HG02852 (cell line): ENCODE results near the gene PDE4B.
A peak's percentile ranks its signal among the peaks of the same experiment; 100 is the strongest.

Source experiments
- ATAC-seq: cut with Tn5 transposase; IDR thresholded peaks from one replicate; pipeline ENCODE4 v1.9.1; 2021; ENCODE audit warnings: mild to moderate bottlenecking, moderate library complexity; ENCODE audit not compliant: unreplicated experiment

PDE4B gene

GRCh38 chr1:65880611-65881010 is 87.9 kb downstream of the PDE4B start:
- ATAC-seq: no peak

- ATAC-seq: no peak
These were observed 88.4 kb downstream of the PDE4B start for GRCh38 chr1:65881067-65881594.

- ATAC-seq: no peak
These were observed 89.4 kb downstream of the PDE4B start for GRCh38 chr1:65882076-65882475.

GRCh38 chr1:65889441-65889840 is 96.7 kb downstream of the PDE4B start:
- ATAC-seq: no peak

GRCh38 chr1:65890201-65890843 is 97.6 kb downstream of the PDE4B start:
- no peak for ATAC-seq

- ATAC-seq: peak; percentile 84
These were observed 102.3 kb downstream of the PDE4B start for GRCh38 chr1:65894738-65895605.

- no peak for ATAC-seq
These were observed 104.0 kb downstream of the PDE4B start for GRCh38 chr1:65896721-65897120.

GRCh38 chr1:65897485-65897884 is 104.8 kb downstream of the PDE4B start:
- no peak for ATAC-seq

- ATAC-seq: no peak
These were observed 112.0 kb downstream of the PDE4B start for GRCh38 chr1:65904681-65905083.

GRCh38 chr1:65910432-65910831 is 117.7 kb downstream of the PDE4B start:
- no peak for ATAC-seq

GRCh38 chr1:65911679-65912078 is 119.0 kb downstream of the PDE4B start:
- no peak for ATAC-seq

- no peak for ATAC-seq
These were observed 125.9 kb downstream of the PDE4B start for GRCh38 chr1:65918564-65918963.

GRCh38 chr1:65921446-65921845 is 128.8 kb downstream of the PDE4B start:
- no peak for ATAC-seq

GRCh38 chr1:65924471-65924870 is 131.8 kb downstream of the PDE4B start:
- ATAC-seq: no peak

- no peak for ATAC-seq
These were observed 145.8 kb downstream of the PDE4B start for GRCh38 chr1:65938506-65938905.

- ATAC-seq: no peak
These were observed 146.5 kb downstream of the PDE4B start for GRCh38 chr1:65939191-65939590.

- no peak for ATAC-seq
These were observed 146.9 kb downstream of the PDE4B start for GRCh38 chr1:65939636-65940035.

GRCh38 chr1:65940126-65940525 is 147.4 kb downstream of the PDE4B start:
- ATAC-seq: no peak

GRCh38 chr1:65942476-65942875 is 149.8 kb downstream of the PDE4B start:
- ATAC-seq: no peak

GRCh38 chr1:65946376-65946775 is 153.7 kb downstream of the PDE4B start:
- no peak for ATAC-seq

- ATAC-seq: no peak
These were observed 154.3 kb downstream of the PDE4B start for GRCh38 chr1:65946960-65947359.

- no peak for ATAC-seq
These were observed 156.0 kb downstream of the PDE4B start for GRCh38 chr1:65948609-65949229.
